CD14-positive monocyte (primary cell): ENCODE results near the gene SLC34A2. TPM values are rescaled to one million over a fixed set of nuclear protein-coding genes. Genes with fewer than 3 reads are reported as not detected.

ENCODE experiments used
- DNase-seq, 3 donors: peaks; one replicate each; pipeline ENCODE4 v3.0.0-alpha.2; 2011 to 2022
- H2AFZ ChIP-seq: 2 replicates; pipeline ENCODE4 v1.6.0; 2012; ENCODE audit warnings: mild to moderate bottlenecking, low read depth, low read length, inconsistent platforms; ENCODE audit not compliant: insufficient read depth, poor library complexity, severe bottlenecking
- H3K27ac ChIP-seq, 2 donors: 1 replicate in 1 of 2; 2 replicates in 1 of 2; pipeline ENCODE4 v1.5.1; 2012 to 2013; ENCODE audit warnings: low read length in 2 of 2, control low read depth in 1 of 2, inconsistent platforms in 1 of 2, low read depth in 1 of 2, mild to moderate bottlenecking in 1 of 2
- H3K27me3 ChIP-seq, 2 donors: one replicate each; pipeline versions ENCODE4 v1.6.0 to v1.6.1; 2011 to 2013; ENCODE audit warnings: low read length in 2 of 2; ENCODE audit not compliant: control insufficient read depth in 2 of 2, insufficient read depth in 2 of 2
- H3K36me3 ChIP-seq, 2 donors: replicated peaks in 1 of 2; 1 replicate in 1 of 2; 2 replicates in 1 of 2; pipeline versions ENCODE4 v1.5.1 to v1.6.1; 2012 to 2013; ENCODE audit warnings: low read length in 2 of 2, control low read depth in 1 of 2, inconsistent platforms in 1 of 2, mild to moderate bottlenecking in 1 of 2; ENCODE audit not compliant: insufficient read depth in 2 of 2, control insufficient read depth in 1 of 2
- H3K4me1 ChIP-seq, 2 donors: 1 replicate in 1 of 2; 2 replicates in 1 of 2; pipeline versions ENCODE4 v1.5.1 to v1.6.1; 2012 to 2013; ENCODE audit warnings: low read length in 2 of 2, control low read depth in 1 of 2, inconsistent platforms in 1 of 2, mild to moderate bottlenecking in 1 of 2, moderate library complexity in 1 of 2; ENCODE audit not compliant: insufficient read depth in 2 of 2, control insufficient read depth in 1 of 2
- H3K4me2 ChIP-seq: replicated peaks from 2 replicates; pipeline ENCODE3; 2012; ENCODE audit warnings: low read length, moderate library complexity, mild to moderate bottlenecking; ENCODE audit not compliant: poor library complexity, severe bottlenecking; ENCODE audit errors: extremely low read depth
- H3K4me3 ChIP-seq, 3 experiments: fragments of 200-600 bp in 1 of 3; sonication (generic) in 1 of 3; replicated peaks in 1 of 3; 1 replicate in 2 of 3; 2 replicates in 1 of 3; pipeline ENCODE4 v1.5.1; 2011 to 2013; ENCODE audit warnings: low read length in 3 of 3, mild to moderate bottlenecking in 3 of 3, control low read depth in 2 of 3, low read depth in 2 of 3, inconsistent platforms in 1 of 3, moderate library complexity in 1 of 3
- H3K79me2 ChIP-seq: 2 replicates; pipeline ENCODE4 v1.6.0; 2012; ENCODE audit warnings: mild to moderate bottlenecking, control low read depth, inconsistent platforms, low read length, moderate library complexity; ENCODE audit not compliant: insufficient read depth
- H3K9ac ChIP-seq: 2 replicates; pipeline ENCODE4 v1.6.0; 2017; ENCODE audit warnings: low read length, mild to moderate bottlenecking; ENCODE audit not compliant: insufficient read depth, poor library complexity, severe bottlenecking
- H3K9me3 ChIP-seq, 2 donors: replicated peaks in 1 of 2; 1 replicate in 1 of 2; 2 replicates in 1 of 2; pipeline versions ENCODE4 v1.5.1 to v1.6.1; 2012 to 2013; ENCODE audit warnings: low read length in 2 of 2, control low read depth in 1 of 2; ENCODE audit not compliant: control insufficient read depth in 1 of 2, insufficient read depth in 1 of 2
- H4K20me1 ChIP-seq: 2 replicates; pipeline ENCODE4 v1.6.0; 2012; ENCODE audit warnings: mild to moderate bottlenecking, low read length, control low read depth, moderate library complexity; ENCODE audit not compliant: insufficient read depth
- H3K27ac Mint-ChIP-seq, 7 donors: one replicate each; pipeline ENCODE4 v1.8.0; 2020; ENCODE audit warnings: mild to moderate bottlenecking in 7 of 7, mixed read lengths in 7 of 7, moderate library complexity in 6 of 7, inconsistent platforms in 2 of 7
- H3K27me3 Mint-ChIP-seq, 3 donors: one replicate each; pipeline ENCODE4 v1.8.0; 2021 to 2022; ENCODE audit warnings: low read depth in 3 of 3, mild to moderate bottlenecking in 3 of 3, mixed read lengths in 3 of 3, moderate library complexity in 3 of 3, inconsistent platforms in 1 of 3
- H3K36me3 Mint-ChIP-seq, 2 donors: one replicate each; pipeline ENCODE4 v1.8.0; 2020; ENCODE audit warnings: mixed read lengths in 2 of 2, inconsistent platforms in 1 of 2, mild to moderate bottlenecking in 1 of 2
- H3K4me1 Mint-ChIP-seq: one replicate; pipeline ENCODE4 v1.8.0; 2020; ENCODE audit warnings: mild to moderate bottlenecking, mixed read lengths
- H3K4me3 Mint-ChIP-seq, 2 donors: one replicate each; pipeline ENCODE4 v1.8.0; 2020; ENCODE audit warnings: mild to moderate bottlenecking in 2 of 2, mixed read lengths in 2 of 2, moderate library complexity in 1 of 2
- H3K9me3 Mint-ChIP-seq, 7 donors: one replicate each; pipeline ENCODE4 v1.8.0; 2020 to 2022; ENCODE audit warnings: mixed read lengths in 7 of 7, mild to moderate bottlenecking in 6 of 7, moderate library complexity in 6 of 7, inconsistent platforms in 2 of 7
- WGBS: methylation state at CpG from one replicate; pipeline ENCODE4 v1.1.5; 2013; ENCODE audit warnings: missing lambda C conversion rate; ENCODE audit not compliant: insufficient coverage; 5-methylcytosine and 5-hydroxymethylcytosine counted together
- intact Hi-C, 2 donors: fragments of 100-400 bp; cut with micrococcal nuclease; formaldehyde crosslinking; loops; one replicate each; pipeline versions ENCODE4 v1.15.0 to v1.15.1; 2023
- polyA plus RNA-seq, 3 donors: library from polyadenylated mRNA; depleted of rRNA in 1 of 3; unstranded in 2 of 3; stranded (reverse) in 1 of 3; fragments of 300-500 nt in 2 of 3; fragments of >200 nt in 1 of 3; fragmentation: Illumina TruSeq in 2 of 3; gene quantifications; 1 replicate in 2 of 3; 2 replicates in 1 of 3; pipeline ENCODE4 v1.2.3, GENCODE V29; 2012 to 2021
- TF ChIP-seq, protein P1 (sequence below): fragments of 200-600 bp; IDR thresholded peaks from one replicate; pipeline ENCODE4 v1.8.0; 2022; ENCODE audit warnings: antibody characterized with exemption, mild to moderate bottlenecking

The SLC34A2 gene
- polyA plus RNA-seq, 3 donors = not detected

- no peaks in the 10 kb centered on the region for H3K4me1 Mint-ChIP-seq
- DNase-seq = no peak
- peaks cover 5 to 12% (median 8%) of the 10 kb centered on the region in 3 donors for H3K27me3 Mint-ChIP-seq
- H3K27ac Mint-ChIP-seq = no peak overlapping the region
- Histone ChIP-seq H3K79me2 (no peaks in the 10 kb centered on the region), H3K27ac (no peak overlapping the region), H3K9me3 (no peaks in the 10 kb centered on the region), H3K36me3 (no peaks in the 10 kb centered on the region), H3K4me1 (no peaks in the 10 kb centered on the region), H3K4me2 (no peak overlapping the region), H2AFZ (no peak overlapping the region), H3K9ac (no peak overlapping the region), H3K4me3 (no peak overlapping the region), H3K27me3 (no peaks in the 10 kb centered on the region), H4K20me1 (no peaks in the 10 kb centered on the region)
- no peak overlapping the region for H3K4me3 Mint-ChIP-seq
- TF ChIP-seq, protein P1, sequence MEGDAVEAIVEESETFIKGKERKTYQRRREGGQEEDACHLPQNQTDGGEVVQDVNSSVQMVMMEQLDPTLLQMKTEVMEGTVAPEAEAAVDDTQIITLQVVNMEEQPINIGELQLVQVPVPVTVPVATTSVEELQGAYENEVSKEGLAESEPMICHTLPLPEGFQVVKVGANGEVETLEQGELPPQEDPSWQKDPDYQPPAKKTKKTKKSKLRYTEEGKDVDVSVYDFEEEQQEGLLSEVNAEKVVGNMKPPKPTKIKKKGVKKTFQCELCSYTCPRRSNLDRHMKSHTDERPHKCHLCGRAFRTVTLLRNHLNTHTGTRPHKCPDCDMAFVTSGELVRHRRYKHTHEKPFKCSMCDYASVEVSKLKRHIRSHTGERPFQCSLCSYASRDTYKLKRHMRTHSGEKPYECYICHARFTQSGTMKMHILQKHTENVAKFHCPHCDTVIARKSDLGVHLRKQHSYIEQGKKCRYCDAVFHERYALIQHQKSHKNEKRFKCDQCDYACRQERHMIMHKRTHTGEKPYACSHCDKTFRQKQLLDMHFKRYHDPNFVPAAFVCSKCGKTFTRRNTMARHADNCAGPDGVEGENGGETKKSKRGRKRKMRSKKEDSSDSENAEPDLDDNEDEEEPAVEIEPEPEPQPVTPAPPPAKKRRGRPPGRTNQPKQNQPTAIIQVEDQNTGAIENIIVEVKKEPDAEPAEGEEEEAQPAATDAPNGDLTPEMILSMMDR = no peak
- intact Hi-C loops = no loop called here
- 98% methylated on average over 6 of the region's 10 CpGs for WGBS
- no peaks in the 10 kb centered on the region for H3K36me3 Mint-ChIP-seq
- peaks cover 2 to 16% (median 3%) of the 10 kb centered on the region in 7 donors for H3K9me3 Mint-ChIP-seq
Measured at GRCh38 chr4:25674386-25674785, 18.7 kb downstream of the SLC34A2 start.

- intact Hi-C loops = no loop called here
Measured at GRCh38 chr4:25676221-25676620, 20.6 kb downstream of the SLC34A2 start.

More at GRCh38 chr4:25676221-25676620, 20.6 kb downstream of the SLC34A2 start:
- Histone ChIP-seq H3K4me3 (no peak overlapping the region), H3K27me3 (no peaks in the 10 kb centered on the region), H3K9ac (no peak overlapping the region), H3K79me2 (no peaks in the 10 kb centered on the region), H4K20me1 (no peaks in the 10 kb centered on the region), H3K36me3 (no peaks in the 10 kb centered on the region), H2AFZ (no peak overlapping the region), H3K27ac (no peak overlapping the region), H3K9me3 (no peaks in the 10 kb centered on the region), H3K4me2 (no peak overlapping the region), H3K4me1 (no peaks in the 10 kb centered on the region)
- Mint-ChIP-seq H3K4me3 (no peak overlapping the region), H3K27me3 (peaks cover 5 to 10% (median 6%) of the 10 kb centered on the region in 3 donors), H3K4me1 (no peaks in the 10 kb centered on the region), H3K27ac (no peak overlapping the region), H3K9me3 (peaks cover 2 to 16% (median 3%) of the 10 kb centered on the region in 7 donors), H3K36me3 (no peaks in the 10 kb centered on the region)
- no peak for DNase-seq
- TF ChIP-seq, protein P1 = no peak
- WGBS = 98% methylated on average over 30 of the region's 30 CpGs
